ENCODE measurements around the gene SVOP.

SVOP gene

GRCh38 chr12:108989376-108989775 lies 31.5 kb downstream of the SVOP start:
- no peak overlapping the region for H3K4me3 ChIP-seq (ENCODE audit: low read depth, low read length)
- no peaks in the 10 kb centered on the region for H3K9me3 ChIP-seq (ENCODE audit: control insufficient read depth, insufficient read depth, low read length)

GRCh38 chr12:108985750-108986149 lies 35.1 kb downstream of the SVOP start:
- no peaks in the 10 kb centered on the region for H3K9me3 ChIP-seq (ENCODE audit: control insufficient read depth, insufficient read depth, low read length)
- no peaks in the 10 kb centered on the region for H3K36me3 ChIP-seq (ENCODE audit: control insufficient read depth, insufficient read depth, low read length)

More at GRCh38 chr12:108989376-108989775, 31.5 kb downstream of the SVOP start:
- Histone ChIP-seq H3K9ac (ENCODE audit: low read depth, low read length) (no peak overlapping the region), H3K4me1 (ENCODE audit: control insufficient read depth, insufficient read depth, low read length) (no peaks in the 10 kb centered on the region), H3K27me3 (ENCODE audit: control insufficient read depth, insufficient read depth, low read length) (no peaks in the 10 kb centered on the region), H3K36me3 (ENCODE audit: control insufficient read depth, insufficient read depth, low read length) (no peaks in the 10 kb centered on the region)

GRCh38 chr12:108983227-108983626 lies 37.6 kb downstream of the SVOP start:
- H3K9me3 ChIP-seq (ENCODE audit: control insufficient read depth, insufficient read depth, low read length): no peaks in the 10 kb centered on the region
- no peak overlapping the region for H3K4me3 ChIP-seq (ENCODE audit: low read depth, low read length)
- no peak overlapping the region for H3K9ac ChIP-seq (ENCODE audit: low read depth, low read length)
- H3K27me3 ChIP-seq (ENCODE audit: control insufficient read depth, insufficient read depth, low read length): no peaks in the 10 kb centered on the region
- no peaks in the 10 kb centered on the region for H3K4me1 ChIP-seq (ENCODE audit: control insufficient read depth, insufficient read depth, low read length)
- H3K36me3 ChIP-seq (ENCODE audit: control insufficient read depth, insufficient read depth, low read length): no peaks in the 10 kb centered on the region

More at GRCh38 chr12:108985750-108986149, 35.1 kb downstream of the SVOP start:
- Histone ChIP-seq H3K9ac (ENCODE audit: low read depth, low read length) (no peak overlapping the region), H3K27me3 (ENCODE audit: control insufficient read depth, insufficient read depth, low read length) (no peaks in the 10 kb centered on the region), H3K4me3 (ENCODE audit: low read depth, low read length) (no peak overlapping the region), H3K4me1 (ENCODE audit: control insufficient read depth, insufficient read depth, low read length) (no peaks in the 10 kb centered on the region)

- no peaks in the 10 kb centered on the region for H3K9me3 ChIP-seq (ENCODE audit: control insufficient read depth, insufficient read depth, low read length)
- no peaks in the 10 kb centered on the region for H3K27me3 ChIP-seq (ENCODE audit: control insufficient read depth, insufficient read depth, low read length)
- no peaks in the 10 kb centered on the region for H3K36me3 ChIP-seq (ENCODE audit: control insufficient read depth, insufficient read depth, low read length)
- no peak overlapping the region for H3K4me3 ChIP-seq (ENCODE audit: low read depth, low read length)
- H3K9ac ChIP-seq (ENCODE audit: low read depth, low read length): no peak overlapping the region
- H3K4me1 ChIP-seq (ENCODE audit: control insufficient read depth, insufficient read depth, low read length): no peaks in the 10 kb centered on the region
Measured at GRCh38 chr12:108982621-108983219, 38.1 kb downstream of the SVOP start.

GRCh38 chr12:108981835-108982234 lies 39.0 kb downstream of the SVOP start:
- Histone ChIP-seq H3K4me1 (ENCODE audit: control insufficient read depth, insufficient read depth, low read length) (no peaks in the 10 kb centered on the region), H3K4me3 (ENCODE audit: low read depth, low read length) (no peak overlapping the region), H3K9me3 (ENCODE audit: control insufficient read depth, insufficient read depth, low read length) (no peaks in the 10 kb centered on the region), H3K27me3 (ENCODE audit: control insufficient read depth, insufficient read depth, low read length) (no peaks in the 10 kb centered on the region), H3K9ac (ENCODE audit: low read depth, low read length) (no peak overlapping the region), H3K36me3 (ENCODE audit: control insufficient read depth, insufficient read depth, low read length) (no peaks in the 10 kb centered on the region)

GRCh38 chr12:108980831-108981618 lies 39.8 kb downstream of the SVOP start:
- Histone ChIP-seq H3K27me3 (ENCODE audit: control insufficient read depth, insufficient read depth, low read length) (no peaks in the 10 kb centered on the region), H3K36me3 (ENCODE audit: control insufficient read depth, insufficient read depth, low read length) (no peaks in the 10 kb centered on the region), H3K4me1 (ENCODE audit: control insufficient read depth, insufficient read depth, low read length) (no peaks in the 10 kb centered on the region), H3K9ac (ENCODE audit: low read depth, low read length) (no peak overlapping the region), H3K9me3 (ENCODE audit: control insufficient read depth, insufficient read depth, low read length) (no peaks in the 10 kb centered on the region), H3K4me3 (ENCODE audit: low read depth, low read length) (no peak overlapping the region)

GRCh38 chr12:108977360-108977759 lies 43.5 kb downstream of the SVOP start:
- H3K36me3 ChIP-seq (ENCODE audit: control insufficient read depth, insufficient read depth, low read length): no peaks in the 10 kb centered on the region
- no peaks in the 10 kb centered on the region for H3K27me3 ChIP-seq (ENCODE audit: control insufficient read depth, insufficient read depth, low read length)
- H3K9me3 ChIP-seq (ENCODE audit: control insufficient read depth, insufficient read depth, low read length): no peaks in the 10 kb centered on the region
- no peaks in the 10 kb centered on the region for H3K4me1 ChIP-seq (ENCODE audit: control insufficient read depth, insufficient read depth, low read length)
- no peak overlapping the region for H3K4me3 ChIP-seq (ENCODE audit: low read depth, low read length)
- no peak overlapping the region for H3K9ac ChIP-seq (ENCODE audit: low read depth, low read length)

GRCh38 chr12:108975024-108975593 lies 45.8 kb downstream of the SVOP start:
- Histone ChIP-seq H3K4me1 (ENCODE audit: control insufficient read depth, insufficient read depth, low read length) (no peaks in the 10 kb centered on the region), H3K9me3 (ENCODE audit: control insufficient read depth, insufficient read depth, low read length) (no peaks in the 10 kb centered on the region), H3K4me3 (ENCODE audit: low read depth, low read length) (no peak overlapping the region), H3K27me3 (ENCODE audit: control insufficient read depth, insufficient read depth, low read length) (no peaks in the 10 kb centered on the region), H3K9ac (ENCODE audit: low read depth, low read length) (no peak overlapping the region), H3K36me3 (ENCODE audit: control insufficient read depth, insufficient read depth, low read length) (no peaks in the 10 kb centered on the region)

GRCh38 chr12:108973629-108974152 lies 47.2 kb downstream of the SVOP start:
- no peaks in the 10 kb centered on the region for H3K9me3 ChIP-seq (ENCODE audit: control insufficient read depth, insufficient read depth, low read length)
- no peaks in the 10 kb centered on the region for H3K27me3 ChIP-seq (ENCODE audit: control insufficient read depth, insufficient read depth, low read length)
- H3K4me3 ChIP-seq (ENCODE audit: low read depth, low read length): no peak overlapping the region
- no peaks in the 10 kb centered on the region for H3K4me1 ChIP-seq (ENCODE audit: control insufficient read depth, insufficient read depth, low read length)
- no peaks in the 10 kb centered on the region for H3K36me3 ChIP-seq (ENCODE audit: control insufficient read depth, insufficient read depth, low read length)
- H3K9ac ChIP-seq (ENCODE audit: low read depth, low read length): no peak overlapping the region

- H3K4me3 ChIP-seq (ENCODE audit: low read depth, low read length): no peak overlapping the region
- no peaks in the 10 kb centered on the region for H3K4me1 ChIP-seq (ENCODE audit: control insufficient read depth, insufficient read depth, low read length)
- H3K9ac ChIP-seq (ENCODE audit: low read depth, low read length): no peak overlapping the region
- H3K27me3 ChIP-seq (ENCODE audit: control insufficient read depth, insufficient read depth, low read length): no peaks in the 10 kb centered on the region
- H3K9me3 ChIP-seq (ENCODE audit: control insufficient read depth, insufficient read depth, low read length): no peaks in the 10 kb centered on the region
- no peaks in the 10 kb centered on the region for H3K36me3 ChIP-seq (ENCODE audit: control insufficient read depth, insufficient read depth, low read length)
Measured at GRCh38 chr12:108972358-108972757, 48.5 kb downstream of the SVOP start.

GRCh38 chr12:108969622-108970021 lies 51.2 kb downstream of the SVOP start:
- Histone ChIP-seq H3K36me3 (ENCODE audit: control insufficient read depth, insufficient read depth, low read length) (no peaks in the 10 kb centered on the region), H3K9me3 (ENCODE audit: control insufficient read depth, insufficient read depth, low read length) (no peaks in the 10 kb centered on the region), H3K4me1 (ENCODE audit: control insufficient read depth, insufficient read depth, low read length) (no peaks in the 10 kb centered on the region), H3K4me3 (ENCODE audit: low read depth, low read length) (no peak overlapping the region), H3K9ac (ENCODE audit: low read depth, low read length) (no peak overlapping the region), H3K27me3 (ENCODE audit: control insufficient read depth, insufficient read depth, low read length) (no peaks in the 10 kb centered on the region)
